DOHH2 (cell line): ENCODE measurements around the gene KCNJ13.

Experiments
- H3F3A ChIP-seq: fragments of 200-600 bp; sonication (generic), shearing (Covaris generic); 2 replicates; pipeline ENCODE4 v1.6.0; 2016; ENCODE audit warnings: antibody characterized with exemption, mild to moderate bottlenecking; ENCODE audit not compliant: control insufficient read depth, insufficient read depth
- H3K27ac ChIP-seq: fragments of 200-600 bp; sonication (generic); 2 replicates; pipeline ENCODE4 v1.5.1; 2014; ENCODE audit warnings: low read depth, mild to moderate bottlenecking, low read length, moderate library complexity
- H3K27me3 ChIP-seq: fragments of 200-600 bp; sonication (generic); 2 replicates; pipeline ENCODE4 v1.6.1; 2014; ENCODE audit warnings: mild to moderate bottlenecking, low read length, mixed read lengths; ENCODE audit not compliant: control insufficient read depth
- H3K36me3 ChIP-seq: fragments of 200-600 bp; sonication (generic); 2 replicates; pipeline ENCODE4 v1.6.1; 2014; ENCODE audit warnings: mild to moderate bottlenecking, low read length, moderate library complexity, mixed read lengths; ENCODE audit not compliant: control insufficient read depth
- H3K4me1 ChIP-seq: fragments of 200-600 bp; sonication (generic); 2 replicates; pipeline ENCODE4 v1.6.1; 2014; ENCODE audit warnings: mild to moderate bottlenecking, low read length, mixed read lengths; ENCODE audit not compliant: control insufficient read depth
- H3K4me2 ChIP-seq: fragments of 200-600 bp; sonication (generic); 2 replicates; pipeline ENCODE4 v1.6.0; 2014; ENCODE audit warnings: mild to moderate bottlenecking, low read length, moderate library complexity
- H3K4me3 ChIP-seq: fragments of 200-600 bp; sonication (generic); 2 replicates; pipeline ENCODE4 v1.5.1; 2014; ENCODE audit warnings: mild to moderate bottlenecking, low read length, mixed read lengths
- H3K79me2 ChIP-seq: fragments of 200-600 bp; sonication (generic); 2 replicates; pipeline ENCODE4 v1.6.1; 2014; ENCODE audit warnings: mild to moderate bottlenecking, low read length, mixed read lengths; ENCODE audit not compliant: control insufficient read depth
- H3K9me2 ChIP-seq: fragments of 200-600 bp; sonication (generic); replicated peaks from 2 replicates; pipeline ENCODE4 v1.6.1; 2014; ENCODE audit warnings: mild to moderate bottlenecking, low read length, mixed read lengths; ENCODE audit not compliant: control insufficient read depth
- H3K9me3 ChIP-seq: fragments of 200-600 bp; sonication (generic); 2 replicates; pipeline ENCODE4 v1.6.1; 2014; ENCODE audit warnings: antibody characterized with exemption, low read length, mixed read lengths; ENCODE audit not compliant: control insufficient read depth, insufficient read depth
- H4K20me1 ChIP-seq: fragments of 200-600 bp; sonication (generic); 2 replicates; pipeline ENCODE4 v1.6.0; 2014; ENCODE audit warnings: low read depth, mild to moderate bottlenecking, antibody characterized with exemption, low read length, moderate library complexity; ENCODE audit not compliant: control insufficient read depth, insufficient read depth
- CTCF ChIP-seq: fragments of 200-600 bp; sonication (generic); IDR thresholded peaks from one replicate; pipeline ENCODE4 v1.5.1; 2014; ENCODE audit warnings: antibody characterized with exemption, mild to moderate bottlenecking, low read depth, low read length; ENCODE audit not compliant: poor library complexity, severe bottlenecking
- EZH2phosphoT487 ChIP-seq: fragments of 200-600 bp; sonication (generic); IDR thresholded peaks from 2 replicates; pipeline ENCODE4 v1.6.1; 2017; ENCODE audit warnings: borderline replicate concordance, mild to moderate bottlenecking, antibody characterized with exemption, low read length, moderate library complexity, mixed read lengths

The KCNJ13 gene

DNA sequence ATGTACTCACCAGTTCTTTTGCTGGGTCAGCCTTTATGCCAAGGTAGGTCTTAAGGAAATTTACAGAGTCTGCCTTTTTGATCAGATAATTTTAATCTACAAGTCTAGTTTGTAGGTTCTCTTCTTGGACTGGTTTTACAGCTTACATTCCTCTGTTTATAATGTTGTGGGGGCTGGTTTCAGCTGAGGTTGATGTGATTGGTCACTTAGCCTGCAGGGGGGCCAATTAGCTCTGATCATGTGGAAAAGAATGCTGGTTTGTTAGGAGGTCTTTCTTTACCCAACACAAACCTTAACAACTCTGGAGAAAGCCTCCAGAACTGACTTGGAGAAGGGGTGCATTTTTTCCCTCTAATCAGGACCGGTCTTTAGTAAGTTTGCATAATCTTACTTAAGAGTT is at the start of gene KCNJ13:
TSS of gene KCNJ13 (minus strand) at position 131 of the 400 bp plus-strand sequence. CDS start 5,203 bp downstream, outside the sequence.
- no peak within 1 kb of the TSS for H3K27ac ChIP-seq
- H3K4me2 ChIP-seq: no peak within 1 kb of the TSS
- peaks cover 32% of the 10 kb centered on the region for H3K36me3 ChIP-seq
- H3K4me3 ChIP-seq: no peak within 1 kb of the TSS
- H3K79me2 ChIP-seq: peaks cover 3% of the 10 kb centered on the region; the same call in 1 of the 2 replicates
- H4K20me1 ChIP-seq: no peaks in the 10 kb centered on the region
- H3K4me1 ChIP-seq: peaks cover 19% of the 10 kb centered on the region
- H3K27me3 ChIP-seq: no peaks in the 10 kb centered on the region
- H3K9me3 ChIP-seq: no peaks in the 10 kb centered on the region
- peaks cover 8% of the 10 kb centered on the region; the same call in 1 of the 2 replicates for H3F3A ChIP-seq
- H3K9me2 ChIP-seq: no peaks in the 10 kb centered on the region
- TF ChIP-seq CTCF (no peak), EZH2phosphoT487 (no peak)

- Histone ChIP-seq H3K27me3 (no peaks in the 10 kb centered on the region), H3F3A (peaks cover 3% of the 10 kb centered on the region; the same call in 1 of the 2 replicates), H3K4me3 (no peak overlapping the region), H3K9me2 (no peaks in the 10 kb centered on the region), H3K79me2 (no peaks in the 10 kb centered on the region), H4K20me1 (no peaks in the 10 kb centered on the region), H3K36me3 (peaks cover 74% of the 10 kb centered on the region), H3K27ac (no peak overlapping the region), H3K4me1 (no peaks in the 10 kb centered on the region), H3K4me2 (no peak overlapping the region), H3K9me3 (no peaks in the 10 kb centered on the region)
- TF ChIP-seq EZH2phosphoT487 (no peak), CTCF (no peak)
These were observed 41.4 kb upstream of the KCNJ13 start for GRCh38 chr2:232817756-232818155.

GRCh38 chr2:232816657-232817056 is 40.3 kb upstream of the KCNJ13 start:
- H3K4me1 ChIP-seq: no peaks in the 10 kb centered on the region
- H3K36me3 ChIP-seq: peaks cover 77% of the 10 kb centered on the region
- peaks cover 3% of the 10 kb centered on the region; the same call in 1 of the 2 replicates for H3F3A ChIP-seq

More at GRCh38 chr2:232816657-232817056, 40.3 kb upstream of the KCNJ13 start:
- no peaks in the 10 kb centered on the region for H3K79me2 ChIP-seq
- TF ChIP-seq CTCF: no peak
- no peak for TF ChIP-seq EZH2phosphoT487
- H3K9me2 ChIP-seq: no peaks in the 10 kb centered on the region
- no peaks in the 10 kb centered on the region for H4K20me1 ChIP-seq
- H3K27ac ChIP-seq: no peak overlapping the region
- no peaks in the 10 kb centered on the region for H3K9me3 ChIP-seq
- H3K4me2 ChIP-seq: no peak overlapping the region
- no peaks in the 10 kb centered on the region for H3K27me3 ChIP-seq
- no peak overlapping the region for H3K4me3 ChIP-seq
